Stimulated activated CD8-positive, alpha-beta memory T cell treated with anti-CD3 and anti-CD28 coated beads, Interleukin-15, amount 100 ng/mL, for 1 hour (primary cell): ENCODE measurements around the gene RIPK1.
A peak's percentile ranks its signal among the peaks of the same experiment; 100 is the strongest.

Source experiments
- DNase-seq: peaks from one replicate; pipeline ENCODE4 v3.0.0-alpha.2; 2020; ENCODE audit warnings: low read depth

RIPK1 gene

DNA sequence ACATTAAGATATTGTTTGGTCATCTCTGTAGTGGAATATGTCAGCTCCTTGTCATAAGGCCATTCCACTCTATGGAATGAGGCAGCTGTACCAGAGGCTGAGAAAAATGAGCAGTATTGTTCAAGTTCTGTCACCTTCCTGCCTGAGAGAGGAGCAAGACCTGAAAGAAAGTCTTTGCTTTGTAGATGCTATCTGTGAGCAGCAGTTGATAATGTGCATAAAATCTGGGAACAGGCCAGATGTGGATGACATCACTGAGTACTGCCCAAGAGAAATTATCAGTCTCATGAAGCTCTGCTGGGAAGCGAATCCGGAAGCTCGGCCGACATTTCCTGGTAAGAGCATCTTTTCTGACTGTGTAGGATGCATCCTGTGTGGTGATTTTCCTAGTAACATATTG, 16.8 kb downstream of the RIPK1 start:
- DNase-seq, result no peak

- no peak for DNase-seq
These were observed 18.1 kb downstream of the RIPK1 start for GRCh38 chr6:3086282-3086946.

DNA sequence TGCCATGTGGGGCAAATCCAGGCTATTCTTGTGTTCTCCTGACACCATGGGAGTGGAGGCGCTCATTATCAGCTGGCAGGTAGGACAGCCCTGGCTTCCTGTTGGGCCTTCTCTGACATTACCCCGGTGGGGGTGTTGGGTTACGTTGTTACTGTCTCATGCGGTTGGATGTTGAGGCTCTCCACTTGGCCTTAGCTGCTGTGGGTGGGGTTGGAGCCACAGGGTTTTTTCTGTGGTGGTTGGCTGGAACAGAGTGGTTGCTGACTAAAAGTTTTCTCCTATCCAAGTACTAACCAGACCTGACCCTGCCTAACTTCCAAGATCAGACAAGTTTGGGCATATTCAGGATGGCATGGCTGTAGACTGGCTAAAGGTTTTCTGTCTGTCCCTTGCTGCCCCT, 20.2 kb downstream of the RIPK1 start:
- no peak for DNase-seq

DNA sequence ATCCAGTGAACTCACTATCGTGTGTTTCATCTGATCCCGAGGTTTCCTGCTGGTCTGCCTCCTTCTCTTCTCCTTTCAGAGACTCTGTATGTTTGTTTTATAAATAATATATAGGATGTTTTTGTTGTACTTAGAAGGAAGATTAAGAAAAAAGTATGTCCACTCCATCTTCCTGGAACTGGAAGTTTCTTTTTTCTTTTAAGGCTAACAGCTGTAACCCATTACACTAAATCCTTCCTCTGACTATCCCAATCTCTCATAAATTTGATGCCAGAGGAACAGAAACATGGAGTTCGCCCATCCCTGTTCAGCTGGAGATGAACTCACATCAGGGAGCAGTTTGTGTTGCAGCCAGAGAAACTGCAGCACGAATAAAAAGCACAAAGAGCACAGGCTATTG, 20.7 kb downstream of the RIPK1 start:
- no peak for DNase-seq

DNA sequence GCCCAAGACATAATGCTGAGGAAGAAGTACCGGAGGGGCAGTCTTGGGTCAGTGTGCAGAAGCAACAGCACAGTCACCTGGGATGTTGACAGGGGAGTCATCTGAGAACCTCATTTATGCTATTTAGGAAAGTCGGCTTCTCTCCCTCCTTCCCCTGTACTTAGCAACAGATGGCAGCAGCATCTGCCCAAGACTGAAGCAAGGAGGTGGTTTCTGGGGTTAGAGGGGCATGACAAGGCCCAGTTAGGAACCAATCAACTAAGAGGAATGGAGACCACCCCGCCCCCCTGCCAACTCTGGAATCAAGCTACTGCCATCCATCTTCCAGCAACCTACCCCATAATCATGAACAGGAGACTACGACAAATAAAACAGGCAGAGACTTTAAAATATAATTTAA, 21.7 kb downstream of the RIPK1 start:
- no peak for DNase-seq

DNA sequence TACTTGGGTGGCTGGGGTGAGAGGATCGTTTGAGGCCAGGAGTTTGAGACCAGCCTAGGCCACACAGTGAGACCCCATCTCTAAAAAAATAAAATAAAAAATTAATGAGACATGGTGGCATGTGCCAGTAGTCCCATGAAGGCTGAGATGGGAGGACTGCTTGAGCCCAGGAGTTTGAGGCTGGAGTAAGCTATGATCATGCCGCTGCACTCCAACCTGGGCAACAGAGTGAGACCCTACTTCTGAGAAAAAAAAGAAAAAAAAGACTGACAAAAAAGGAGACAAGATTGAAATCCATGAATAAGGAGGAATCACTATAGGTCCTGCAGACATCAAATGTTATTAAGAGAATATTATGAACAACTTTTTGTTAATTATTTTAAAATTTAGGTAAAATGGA, 26.5 kb downstream of the RIPK1 start:
- DNase-seq, result no peak

GRCh38 chr6:3102875-3103274, 34.6 kb downstream of the RIPK1 start:
- no peak for DNase-seq

DNA sequence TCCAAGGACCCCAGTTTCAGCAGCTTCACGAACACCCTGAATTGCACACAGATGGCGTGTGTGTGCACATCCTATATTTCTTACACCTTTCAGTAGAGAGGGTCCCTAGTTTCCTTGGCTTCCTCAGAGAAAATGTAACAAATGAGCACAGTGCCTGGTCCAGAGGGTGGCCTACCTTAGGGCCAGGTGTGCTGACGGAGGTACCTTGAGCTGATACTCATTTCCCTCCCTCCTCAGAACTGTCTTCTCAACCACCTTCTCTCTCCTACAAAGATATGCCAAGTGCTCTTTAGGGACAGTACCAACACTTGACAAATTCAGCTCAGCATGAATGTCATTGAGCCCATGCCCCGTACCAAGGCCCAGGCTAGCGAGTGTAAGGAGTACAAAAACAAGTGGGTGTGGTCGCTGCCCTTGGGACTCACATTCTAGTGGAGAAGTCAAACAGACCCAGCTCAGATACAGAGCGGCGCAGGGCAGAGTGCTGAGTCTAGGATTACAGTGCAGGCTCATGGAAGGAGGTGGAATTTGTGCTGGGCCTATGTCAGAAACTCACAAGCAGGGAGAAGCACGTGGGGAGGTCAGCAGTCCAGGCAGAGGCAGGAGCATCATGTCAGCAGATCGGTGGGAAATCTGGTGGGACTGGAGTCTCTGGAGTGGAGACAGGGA, 40.6 kb downstream of the RIPK1 start:
- DNase-seq, result no peak

- DNase-seq, result no peak
These were observed 41.5 kb downstream of the RIPK1 start for GRCh38 chr6:3109761-3110160.

GRCh38 chr6:3114377-3114776, 46.1 kb downstream of the RIPK1 start:
- DNase-seq, result no peak

GRCh38 chr6:3117912-3118352, 49.6 kb downstream of the RIPK1 start:
- DNase-seq, result no peak

DNA sequence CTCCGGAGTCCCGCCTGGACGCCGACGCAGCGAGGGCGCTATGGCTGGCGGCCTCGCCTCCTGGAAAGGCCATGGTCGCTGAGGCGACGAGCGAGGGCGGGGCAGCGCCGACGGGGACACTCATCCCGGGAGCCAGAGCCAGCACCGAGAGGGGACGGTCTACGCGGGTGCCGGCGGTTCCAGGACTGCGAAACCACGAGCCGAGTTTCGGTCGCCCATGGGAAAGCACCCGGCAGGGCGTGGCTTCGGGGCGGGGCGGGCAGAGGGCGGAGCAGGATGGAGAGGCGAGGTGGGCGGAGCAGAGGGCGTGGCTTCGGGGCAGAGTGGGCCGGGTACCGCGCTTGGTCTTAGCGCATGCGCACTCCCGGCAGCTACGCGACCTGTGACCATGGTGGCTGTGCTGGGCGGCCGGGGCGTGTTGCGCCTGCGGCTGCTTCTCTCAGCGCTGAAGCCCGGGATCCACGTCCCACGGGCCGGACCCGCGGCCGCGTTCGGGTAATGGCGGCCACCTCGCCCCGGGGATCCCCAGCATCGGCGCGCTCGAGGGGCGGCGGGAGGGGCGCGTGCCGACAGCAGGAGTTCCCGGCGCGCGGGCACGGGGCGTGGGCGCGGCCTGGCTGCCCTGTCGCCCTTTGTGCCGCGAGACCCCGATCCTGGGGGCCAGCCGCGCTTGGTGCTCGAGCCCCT, 50.2 kb downstream of the RIPK1 start, which contains the start of gene BPHL:
TSS of gene BPHL (plus strand) at position 359 of the 687 bp plus-strand sequence. CDS start at position 389, 30 bp downstream.
- peak; percentile 100 for DNase-seq

GRCh38 chr6:3119040-3119723, 50.9 kb downstream of the RIPK1 start:
- no peak for DNase-seq

GRCh38 chr6:3120765-3121089, 52.4 kb downstream of the RIPK1 start:
- DNase-seq, result no peak

- no peak for DNase-seq
These were observed 54.5 kb downstream of the RIPK1 start for GRCh38 chr6:3122823-3123182.

DNA sequence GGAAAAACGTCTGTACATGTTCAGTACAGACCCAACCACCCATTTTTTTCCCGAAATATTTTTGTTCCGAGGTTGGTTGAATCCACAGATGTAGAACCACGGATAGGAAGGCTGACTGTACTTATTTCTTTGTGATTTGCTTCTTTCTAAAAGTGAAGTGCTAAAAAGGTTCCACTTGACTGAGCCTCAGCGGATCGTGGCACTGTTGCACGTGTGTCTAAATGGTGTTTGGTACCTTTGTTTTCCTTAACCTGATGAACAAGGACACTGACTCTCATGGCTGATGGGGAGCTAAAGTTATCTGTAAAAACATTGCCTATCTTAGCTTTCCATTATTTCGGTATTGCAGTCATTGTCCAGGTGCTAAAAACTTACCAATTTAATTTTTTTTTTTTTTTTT, 56.4 kb downstream of the RIPK1 start:
- DNase-seq, result no peak

GRCh38 chr6:3125815-3126214, 57.5 kb downstream of the RIPK1 start:
- DNase-seq, result no peak

- DNase-seq, result no peak
These were observed 60.2 kb downstream of the RIPK1 start for GRCh38 chr6:3128356-3129108.

- DNase-seq, result no peak
These were observed 63.4 kb downstream of the RIPK1 start for GRCh38 chr6:3131695-3132094.

- DNase-seq, result no peak
These were observed 65.2 kb downstream of the RIPK1 start for GRCh38 chr6:3133515-3133914.

DNA sequence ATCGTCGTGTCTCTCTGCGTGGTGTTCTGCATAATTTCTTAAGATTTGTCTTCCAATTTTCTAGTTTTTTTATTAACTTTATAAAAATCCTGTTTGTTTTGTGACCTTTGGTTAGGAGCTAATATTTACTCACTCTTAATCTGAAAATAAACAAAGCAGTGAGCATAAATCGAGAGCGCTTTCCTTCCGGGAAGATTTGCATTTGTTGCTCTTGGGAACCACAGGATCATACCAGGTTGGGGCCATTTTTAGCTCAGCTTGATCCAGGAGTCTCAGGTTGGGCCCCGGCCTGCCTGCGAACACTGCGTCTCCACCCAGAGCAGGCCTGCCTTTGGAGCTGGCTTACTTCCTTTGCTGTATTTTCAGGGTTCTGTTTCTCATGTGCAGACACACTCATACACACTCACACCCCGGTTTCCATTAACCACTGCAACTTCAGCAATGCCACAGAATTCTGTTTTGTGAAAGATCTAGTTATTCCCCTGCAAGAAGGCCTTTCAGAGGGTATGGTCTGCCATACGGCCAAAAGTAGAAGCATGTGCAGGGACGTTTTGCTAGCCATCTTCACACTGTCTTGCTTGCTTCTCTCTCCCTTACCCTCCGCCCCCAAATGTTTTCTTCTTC, 67.5 kb downstream of the RIPK1 start:
- no peak for DNase-seq
